ENCODE results near the gene CLCN6. TPM values are rescaled to one million over a fixed set of nuclear protein-coding genes. Genes with fewer than 3 reads are reported as not detected.
A peak's percentile ranks its signal among the peaks of the same experiment; 100 is the strongest.

Gene CLCN6
- total and polyA plus RNA-seq, 2 donors from 2014 or later, result 7.1 to 26.0 TPM

DNA sequence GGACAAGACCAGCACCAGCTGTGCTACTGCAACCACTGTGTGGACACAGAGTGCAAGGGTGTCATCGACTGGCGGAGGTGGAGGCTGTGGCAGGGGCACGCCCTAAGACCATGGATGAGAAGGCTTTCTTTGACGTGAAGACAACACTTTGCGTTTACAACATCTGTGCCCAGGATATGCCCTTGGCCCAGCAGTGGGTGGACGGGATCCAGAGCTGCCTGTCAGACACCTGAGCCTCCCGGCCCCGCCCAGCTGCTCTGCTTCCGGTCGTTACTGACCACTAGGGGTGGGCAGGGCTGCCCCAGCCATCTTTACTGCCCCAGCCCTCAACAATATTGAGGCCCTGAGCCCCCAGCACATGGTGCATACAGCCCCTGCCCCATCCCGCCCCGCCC lies 74.2 kb downstream of the CLCN6 start:
- FAIRE-seq (no peak), DNase-seq (peak in 1 of 5 donors; percentile 53)
- Histone ChIP-seq H3K27me3 (ENCODE audit: control insufficient read depth, insufficient read depth, low read length) (no peaks in the 10 kb centered on the region), H3K4me1 (ENCODE audit: control insufficient read depth in 2 of 3, insufficient read depth in 2 of 3, low read depth in 1 of 3, low read length in 3 of 3) (peaks cover 0 to 10% (median 0%) of the 10 kb centered on the region in 3 donors), H3K27ac (ENCODE audit: low read depth in 2 of 2, low read length in 2 of 2) (no peak overlapping the region), H3K9ac (ENCODE audit: low read length in 3 of 3) (no peak overlapping the region), H3K9me3 (ENCODE audit: control insufficient read depth in 2 of 3, insufficient read depth in 1 of 3, low read length in 3 of 3) (no peaks in the 10 kb centered on the region), H3K4me3 (ENCODE audit: low read length in 3 of 3) (no peak overlapping the region), H3K36me3 (ENCODE audit: control insufficient read depth in 2 of 3, insufficient read depth in 3 of 3, low read length in 3 of 3) (no peaks in the 10 kb centered on the region)
- TF ChIP-seq, protein P1, sequence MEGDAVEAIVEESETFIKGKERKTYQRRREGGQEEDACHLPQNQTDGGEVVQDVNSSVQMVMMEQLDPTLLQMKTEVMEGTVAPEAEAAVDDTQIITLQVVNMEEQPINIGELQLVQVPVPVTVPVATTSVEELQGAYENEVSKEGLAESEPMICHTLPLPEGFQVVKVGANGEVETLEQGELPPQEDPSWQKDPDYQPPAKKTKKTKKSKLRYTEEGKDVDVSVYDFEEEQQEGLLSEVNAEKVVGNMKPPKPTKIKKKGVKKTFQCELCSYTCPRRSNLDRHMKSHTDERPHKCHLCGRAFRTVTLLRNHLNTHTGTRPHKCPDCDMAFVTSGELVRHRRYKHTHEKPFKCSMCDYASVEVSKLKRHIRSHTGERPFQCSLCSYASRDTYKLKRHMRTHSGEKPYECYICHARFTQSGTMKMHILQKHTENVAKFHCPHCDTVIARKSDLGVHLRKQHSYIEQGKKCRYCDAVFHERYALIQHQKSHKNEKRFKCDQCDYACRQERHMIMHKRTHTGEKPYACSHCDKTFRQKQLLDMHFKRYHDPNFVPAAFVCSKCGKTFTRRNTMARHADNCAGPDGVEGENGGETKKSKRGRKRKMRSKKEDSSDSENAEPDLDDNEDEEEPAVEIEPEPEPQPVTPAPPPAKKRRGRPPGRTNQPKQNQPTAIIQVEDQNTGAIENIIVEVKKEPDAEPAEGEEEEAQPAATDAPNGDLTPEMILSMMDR (IDR thresholded peaks at IDR 0.05; ENCODE audit: borderline replicate concordance, extremely low read depth, insufficient read depth), result no peak
- intact Hi-C loops (cut with DNase I), result no loop called here

DNA sequence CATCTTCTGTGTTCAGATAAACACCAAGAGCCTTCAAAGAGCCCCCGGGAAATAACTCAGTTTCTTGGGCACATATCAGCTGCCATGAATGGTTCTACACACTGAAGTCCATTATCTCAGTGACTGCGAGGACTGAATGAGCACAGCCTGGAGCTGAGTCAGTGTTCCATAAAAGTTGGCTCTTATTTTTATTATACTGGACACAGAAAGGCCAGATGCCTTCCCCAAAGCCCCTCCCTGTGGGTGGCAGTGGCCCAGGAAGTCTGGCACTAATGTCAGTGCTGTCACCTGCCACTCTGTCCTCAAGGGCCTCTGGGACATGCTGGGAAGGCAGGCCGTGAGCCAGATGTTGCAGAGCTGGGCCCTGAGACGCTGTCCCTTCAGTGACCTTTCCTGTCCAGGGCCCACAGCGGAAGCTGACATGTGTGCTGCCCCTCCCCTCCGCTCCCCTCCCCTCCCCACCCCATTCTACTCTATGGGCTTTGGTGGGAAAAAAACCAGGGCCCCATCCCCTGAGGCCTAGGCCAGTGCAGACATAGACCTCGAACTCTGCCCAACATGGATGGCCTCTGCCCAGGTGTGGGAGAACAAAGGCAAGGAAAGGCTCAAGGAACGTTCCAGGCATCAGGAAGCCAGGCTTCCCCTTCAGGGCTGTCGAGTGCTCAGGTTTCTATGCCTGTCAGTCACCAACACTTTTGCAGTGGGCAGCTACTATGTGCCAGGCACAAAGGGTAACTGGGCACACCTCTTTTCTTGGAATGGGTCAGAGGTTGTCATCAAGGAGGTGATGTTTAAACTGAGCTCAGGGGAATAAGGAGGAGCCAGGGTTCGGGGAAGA lies 75.1 kb downstream of the CLCN6 start:
- Histone ChIP-seq H3K27ac (ENCODE audit: low read depth in 2 of 2, low read length in 2 of 2) (peak overlapping the region in 1 of 2 donors; percentile 13), H3K4me3 (ENCODE audit: low read length in 3 of 3) (no peak overlapping the region), H3K36me3 (ENCODE audit: control insufficient read depth in 2 of 3, insufficient read depth in 3 of 3, low read length in 3 of 3) (no peaks in the 10 kb centered on the region), H3K4me1 (ENCODE audit: control insufficient read depth in 2 of 3, insufficient read depth in 2 of 3, low read depth in 1 of 3, low read length in 3 of 3) (peaks cover 0 to 10% (median 0%) of the 10 kb centered on the region in 3 donors), H3K27me3 (ENCODE audit: control insufficient read depth, insufficient read depth, low read length) (no peaks in the 10 kb centered on the region), H3K9me3 (ENCODE audit: control insufficient read depth in 2 of 3, insufficient read depth in 1 of 3, low read length in 3 of 3) (no peaks in the 10 kb centered on the region), H3K9ac (ENCODE audit: low read length in 3 of 3) (no peak overlapping the region)
- DNase-seq (peak in 4 of 5 donors; percentile 41 to 88 (median 66)), FAIRE-seq (no peak)
- TF ChIP-seq, protein P1 (IDR thresholded peaks at IDR 0.05; ENCODE audit: borderline replicate concordance, extremely low read depth, insufficient read depth), result no peak
- intact Hi-C loops (cut with DNase I), result no loop called here

DNA sequence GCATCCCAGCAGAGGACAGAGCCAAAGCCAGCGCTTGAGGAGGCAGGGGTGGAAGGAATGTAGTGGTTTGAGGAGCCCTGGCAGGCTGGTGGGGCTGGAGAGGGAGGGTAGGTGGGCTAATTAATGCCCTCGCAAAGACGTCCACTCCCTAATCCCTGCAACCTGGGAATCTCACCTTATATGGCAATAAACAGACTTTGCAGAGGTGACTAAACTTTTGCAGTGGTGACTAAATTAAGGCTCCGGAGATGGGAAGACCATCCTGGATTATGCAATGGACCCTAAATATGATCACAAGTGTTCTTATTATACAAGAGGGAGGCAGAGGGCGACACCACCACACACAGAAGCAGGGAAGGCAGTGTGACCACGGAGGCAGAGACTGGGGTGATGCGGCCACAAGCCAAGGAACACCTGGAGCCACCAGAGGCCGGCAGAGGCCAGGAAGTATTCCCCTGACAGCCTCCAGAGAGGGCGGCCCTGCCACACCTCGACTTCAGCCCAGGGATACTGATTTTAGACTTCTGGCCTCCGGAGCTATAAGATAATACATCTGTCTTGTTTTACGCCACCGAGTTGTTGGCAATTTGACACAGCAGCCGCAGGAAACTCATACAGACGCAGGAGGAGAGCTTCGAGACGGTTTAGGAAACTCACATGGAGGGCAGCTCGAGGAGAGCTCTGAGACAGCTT lies 75.9 kb downstream of the CLCN6 start:
- H3K4me3 ChIP-seq (ENCODE audit: low read length in 3 of 3), result no peak overlapping the region
- H3K27me3 ChIP-seq (ENCODE audit: control insufficient read depth, insufficient read depth, low read length), result no peaks in the 10 kb centered on the region
- H3K27ac ChIP-seq (ENCODE audit: low read depth in 2 of 2, low read length in 2 of 2), result peak overlapping the region in 1 of 2 donors; percentile 13
- TF ChIP-seq, protein P1 (IDR thresholded peaks at IDR 0.05; ENCODE audit: borderline replicate concordance, extremely low read depth, insufficient read depth), result no peak
- DNase-seq (peak in 1 of 5 donors; percentile 58), FAIRE-seq (no peak)
- no peaks in the 10 kb centered on the region for H3K36me3 ChIP-seq (ENCODE audit: control insufficient read depth in 2 of 3, insufficient read depth in 3 of 3, low read length in 3 of 3)
- intact Hi-C loops (cut with DNase I), result no loop called here
- no peak overlapping the region for H3K9ac ChIP-seq (ENCODE audit: low read length in 3 of 3)
- no peaks in the 10 kb centered on the region for H3K9me3 ChIP-seq (ENCODE audit: control insufficient read depth in 2 of 3, insufficient read depth in 1 of 3, low read length in 3 of 3)
- peaks cover 0 to 10% (median 0%) of the 10 kb centered on the region in 3 donors for H3K4me1 ChIP-seq (ENCODE audit: control insufficient read depth in 2 of 3, insufficient read depth in 2 of 3, low read depth in 1 of 3, low read length in 3 of 3)
